Erythroblast (primary cell): ENCODE data around the gene USP28.

Source experiments
- GATA1 ChIP-seq: IDR thresholded peaks from 2 replicates; pipeline ENCODE4 v1.6.1; 2011; ENCODE audit warnings: low read depth, mild to moderate bottlenecking, control low read depth, low read length, moderate library complexity
- POLR2A ChIP-seq: IDR thresholded peaks from 2 replicates; pipeline ENCODE4 v1.6.1; 2011; ENCODE audit warnings: mild to moderate bottlenecking, low read length

- TF ChIP-seq POLR2A (no peak), GATA1 (no peak)
Observed at GRCh38 chr11:113849713-113850112, 25.7 kb downstream of the USP28 start.
